B cell (primary cell): ENCODE measurements around the gene CRYBG2. TPM values are rescaled to one million over a fixed set of nuclear protein-coding genes. Genes with fewer than 3 reads are reported as not detected.

Experiments used
- ATAC-seq: fragments of 200-7000 bp; cut with Tn5 transposase; one replicate; pipeline ENCODE4 v1.10.0; 2021; ENCODE audit warnings: low read depth, mild to moderate bottlenecking, moderate number of reproducible peaks, moderate library complexity
- CTCF ChIA-PET: fragments of 350-600 bp; sonication (Branson Sonifier 250); formaldehyde crosslinking; loops from one replicate; lab custom pipeline; 2021; ENCODE audit warnings: antibody characterized with exemption, inconsistent platforms; lab: Charles Lee
- POLR2A ChIA-PET: fragments of 350-600 bp; sonication (Branson Sonifier 250); formaldehyde crosslinking; loops from one replicate; lab custom pipeline; 2021; ENCODE audit warnings: antibody characterized with exemption; lab: Charles Lee
- DNase-seq: peaks from one replicate; pipeline ENCODE4 v3.0.0; 2013
- H2AFZ ChIP-seq: 2 replicates; pipeline ENCODE4 v1.6.1; 2012; ENCODE audit warnings: mild to moderate bottlenecking, low read depth, low read length; ENCODE audit not compliant: insufficient read depth, poor library complexity, severe bottlenecking
- H3K27ac ChIP-seq, 2 donors: 1 replicate in 1 of 2; 2 replicates in 1 of 2; pipeline ENCODE4 v1.5.1; 2012 to 2013; ENCODE audit warnings: low read length in 2 of 2, mild to moderate bottlenecking in 2 of 2, moderate library complexity in 1 of 2
- H3K27me3 ChIP-seq, 4 experiments: fragments of 200-600 bp in 1 of 4; sonication (generic) in 1 of 4; replicated peaks in 1 of 4; 1 replicate in 2 of 4; 2 replicates in 2 of 4; pipeline versions ENCODE4 v1.6.1 to v1.7.0; 2013 to 2016; ENCODE audit warnings: low read length in 3 of 4, mild to moderate bottlenecking in 2 of 4, mixed read lengths in 1 of 4, moderate library complexity in 1 of 4; ENCODE audit not compliant: insufficient read depth in 4 of 4, control insufficient read depth in 3 of 4; ENCODE audit errors: control extremely low read depth in 1 of 4
- H3K36me3 ChIP-seq, 2 experiments: replicated peaks in 1 of 2; 1 replicate in 1 of 2; 2 replicates in 1 of 2; pipeline versions ENCODE4 v1.6.1 to v1.7.1; 2013; ENCODE audit warnings: low read length in 1 of 2; ENCODE audit not compliant: insufficient read depth in 2 of 2, control insufficient read depth in 1 of 2; ENCODE audit errors: control extremely low read depth in 1 of 2, extremely low read depth in 1 of 2
- H3K4me1 ChIP-seq, 2 donors: fragments of 200-600 bp in 1 of 2; sonication (generic) in 1 of 2; 1 replicate in 1 of 2; 2 replicates in 1 of 2; pipeline versions ENCODE4 v1.5.1 to v1.6.1; 2013 to 2017; ENCODE audit warnings: low read length in 2 of 2; ENCODE audit not compliant: control insufficient read depth in 2 of 2, insufficient read depth in 2 of 2
- H3K4me2 ChIP-seq: replicated peaks from 2 replicates; pipeline ENCODE3; 2012; ENCODE audit warnings: mild to moderate bottlenecking, low read depth, low read length; ENCODE audit not compliant: poor library complexity, severe bottlenecking
- H3K4me3 ChIP-seq, 5 experiments: fragments of 200-600 bp in 1 of 5; sonication (generic) in 1 of 5; 1 replicate in 3 of 5; 2 replicates in 2 of 5; pipeline versions ENCODE4 v1.5.1 to v1.7.0; 2011 to 2016; ENCODE audit warnings: low read length in 4 of 5, mild to moderate bottlenecking in 4 of 5, low read depth in 2 of 5, control low read depth in 1 of 5, moderate library complexity in 1 of 5; ENCODE audit not compliant: insufficient read depth in 1 of 5; ENCODE audit errors: control extremely low read depth in 1 of 5, extremely low read depth in 1 of 5
- H3K79me2 ChIP-seq: fragments of 200-600 bp; sonication (generic); one replicate; pipeline ENCODE4 v1.6.0; 2016; ENCODE audit warnings: low read length; ENCODE audit not compliant: control insufficient read depth, insufficient read depth
- H3K9ac ChIP-seq: fragments of 200-600 bp; sonication (generic); 2 replicates; pipeline ENCODE4 v1.6.1; 2017; ENCODE audit warnings: mild to moderate bottlenecking, low read length, moderate library complexity
- H3K9me3 ChIP-seq, 3 donors: one replicate each; pipeline versions ENCODE4 v1.6.1 to v1.7.1; 2013; ENCODE audit warnings: low read length in 2 of 3; ENCODE audit not compliant: control insufficient read depth in 2 of 3, insufficient read depth in 1 of 3; ENCODE audit errors: control extremely low read depth in 1 of 3
- H4K20me1 ChIP-seq: 2 replicates; pipeline ENCODE4 v1.6.0; 2012; ENCODE audit warnings: mild to moderate bottlenecking, low read length; ENCODE audit not compliant: insufficient read depth, control insufficient read depth, poor library complexity, severe bottlenecking
- H3K27ac Mint-ChIP-seq: one replicate; pipeline ENCODE4 v1.8.0; 2021; ENCODE audit warnings: mixed read lengths
- H3K27me3 Mint-ChIP-seq: one replicate; pipeline ENCODE4 v1.8.0; 2021; ENCODE audit warnings: mixed read lengths
- H3K4me1 Mint-ChIP-seq: one replicate; pipeline ENCODE4 v1.8.0; 2021; ENCODE audit warnings: mixed read lengths
- H3K4me3 Mint-ChIP-seq: one replicate; pipeline ENCODE4 v1.8.0; 2021; ENCODE audit warnings: mixed read lengths
- H3K9me3 Mint-ChIP-seq: one replicate; pipeline ENCODE4 v1.8.0; 2022; ENCODE audit warnings: mixed read lengths; ENCODE audit not compliant: insufficient read depth
- EZH2 ChIP-seq: IDR thresholded peaks from 2 replicates; pipeline ENCODE4 v1.6.1; 2012; ENCODE audit warnings: borderline replicate concordance, low read depth, mild to moderate bottlenecking, moderate library complexity, low read length; ENCODE audit not compliant: insufficient read depth, poor library complexity, severe bottlenecking
- WGBS: methylation state at CpG from one replicate; pipeline ENCODE4 v1.1.5; 2013; ENCODE audit warnings: missing lambda C conversion rate; ENCODE audit not compliant: insufficient coverage; 5-methylcytosine and 5-hydroxymethylcytosine counted together
- intact Hi-C: fragments of 100-400 bp; cut with micrococcal nuclease; formaldehyde crosslinking; loops from one replicate; pipeline ENCODE4 v1.10.0; 2022
- polyA plus RNA-seq: library from polyadenylated mRNA; depleted of rRNA; stranded (reverse); fragments of >200 nt; gene quantifications from 2 replicates; pipeline ENCODE4 v1.2.3, GENCODE V29; 2012
- total RNA-seq, 2 donors: library from RNA; stranded (reverse); fragments of 120-200 nt in 1 of 2; gene quantifications; 1 replicate in 1 of 2; 2 replicates in 1 of 2; pipeline versions ENCODE4 v1.2.3 to v1.2.4, GENCODE V29; 2013 to 2022
- TF ChIP-seq, protein P1 (sequence below): fragments of 200-600 bp; IDR thresholded peaks from one replicate; pipeline ENCODE4 v1.8.0; 2022; ENCODE audit warnings: antibody characterized with exemption, mild to moderate bottlenecking

CRYBG2 gene
- total and polyA plus RNA-seq, 2 donors (not counting 1 experiment from before 2014, with no cell fraction given) = 3.3 to 5.3 TPM

DNA sequence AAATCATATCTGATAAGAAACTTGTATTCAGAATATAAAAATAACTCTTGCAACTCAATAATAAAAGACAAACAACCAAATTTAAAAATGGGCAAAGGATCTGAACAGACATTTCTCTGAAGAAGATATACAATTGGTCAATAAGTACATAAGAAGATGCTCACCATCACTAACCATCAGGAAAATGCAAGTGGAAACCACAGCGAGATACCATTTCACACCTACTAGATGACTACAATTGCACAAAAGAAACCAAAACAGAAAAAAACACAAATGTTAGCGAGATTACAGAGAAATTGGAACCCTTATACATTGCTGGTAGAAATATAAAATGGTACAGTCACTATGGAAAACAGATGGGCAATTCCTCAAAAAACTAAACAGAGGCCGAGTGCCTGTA lies 30.1 kb upstream of the CRYBG2 start:
- Histone ChIP-seq H3K4me2 (no peak overlapping the region), H3K27me3 (peaks cover 0 to 3% (median 0%) of the 10 kb centered on the region in 4 experiments), H3K79me2 (no peaks in the 10 kb centered on the region), H3K4me3 (no peak overlapping the region), H3K36me3 (no peaks in the 10 kb centered on the region), H3K9ac (no peak overlapping the region), H2AFZ (no peak overlapping the region), H3K9me3 (no peaks in the 10 kb centered on the region), H3K27ac (no peak overlapping the region), H3K4me1 (no peaks in the 10 kb centered on the region), H4K20me1 (no peaks in the 10 kb centered on the region)
- Mint-ChIP-seq H3K4me3 (no peak overlapping the region), H3K4me1 (no peaks in the 10 kb centered on the region), H3K27me3 (peaks cover 16% of the 10 kb centered on the region), H3K9me3 (no peaks in the 10 kb centered on the region), H3K27ac (no peak overlapping the region)
- no peak for ATAC-seq
- ChIA-PET CTCF (no interaction called here), POLR2A (interaction anchor here (0.7 kb wide), 1 partner anchor 450 kb away, joined by 6 read pairs; no protein-coding TSS in a partner anchor)
- intact Hi-C loops = no loop called here
- WGBS = 100% methylated on average over 1 of the region's 3 CpGs
- no peak for DNase-seq
- TF ChIP-seq, protein P1, sequence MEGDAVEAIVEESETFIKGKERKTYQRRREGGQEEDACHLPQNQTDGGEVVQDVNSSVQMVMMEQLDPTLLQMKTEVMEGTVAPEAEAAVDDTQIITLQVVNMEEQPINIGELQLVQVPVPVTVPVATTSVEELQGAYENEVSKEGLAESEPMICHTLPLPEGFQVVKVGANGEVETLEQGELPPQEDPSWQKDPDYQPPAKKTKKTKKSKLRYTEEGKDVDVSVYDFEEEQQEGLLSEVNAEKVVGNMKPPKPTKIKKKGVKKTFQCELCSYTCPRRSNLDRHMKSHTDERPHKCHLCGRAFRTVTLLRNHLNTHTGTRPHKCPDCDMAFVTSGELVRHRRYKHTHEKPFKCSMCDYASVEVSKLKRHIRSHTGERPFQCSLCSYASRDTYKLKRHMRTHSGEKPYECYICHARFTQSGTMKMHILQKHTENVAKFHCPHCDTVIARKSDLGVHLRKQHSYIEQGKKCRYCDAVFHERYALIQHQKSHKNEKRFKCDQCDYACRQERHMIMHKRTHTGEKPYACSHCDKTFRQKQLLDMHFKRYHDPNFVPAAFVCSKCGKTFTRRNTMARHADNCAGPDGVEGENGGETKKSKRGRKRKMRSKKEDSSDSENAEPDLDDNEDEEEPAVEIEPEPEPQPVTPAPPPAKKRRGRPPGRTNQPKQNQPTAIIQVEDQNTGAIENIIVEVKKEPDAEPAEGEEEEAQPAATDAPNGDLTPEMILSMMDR = no peak
- no peak for TF ChIP-seq EZH2

DNA sequence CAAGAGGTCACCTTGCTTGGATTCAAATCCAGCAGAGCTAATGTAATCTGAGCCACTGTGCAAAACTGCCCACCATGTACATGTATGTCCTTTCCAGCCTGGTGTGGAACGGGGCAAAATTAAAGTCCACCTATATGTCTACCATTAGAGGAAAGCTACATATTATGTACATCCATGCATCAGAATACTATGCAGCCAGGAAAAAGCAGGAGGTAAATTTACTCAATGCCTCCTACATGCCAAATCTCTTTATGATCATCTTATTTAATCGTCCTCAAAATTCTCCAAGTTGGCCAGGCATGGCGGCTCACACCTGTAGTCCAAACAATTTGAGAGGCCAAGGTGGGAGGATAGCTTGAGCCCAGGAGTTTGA lies 24.9 kb upstream of the CRYBG2 start:
- Histone ChIP-seq H3K4me2 (peak overlapping the region; percentile 70), H3K27me3 (no peaks in the 10 kb centered on the region), H3K9ac (no peak overlapping the region), H3K4me1 (peaks cover 25 to 34% of the 10 kb centered on the region in 2 donors), H3K27ac (no peak overlapping the region), H4K20me1 (no peaks in the 10 kb centered on the region), H3K4me3 (no peak overlapping the region), H3K36me3 (no peaks in the 10 kb centered on the region), H3K79me2 (no peaks in the 10 kb centered on the region), H2AFZ (no peak overlapping the region), H3K9me3 (no peaks in the 10 kb centered on the region)
- TF ChIP-seq, protein P1 = no peak
- no peak for TF ChIP-seq EZH2
- ChIA-PET POLR2A (no interaction called here), CTCF (interaction anchor here (1.1 to 3.5 kb wide), 6 partner anchors 10 to 209 kb away, joined by 3 to 17 read pairs (median 8); partner anchors contain the start of gene ZNF593)
- ATAC-seq (no peak), DNase-seq (no peak)
- H3K27me3 Mint-ChIP-seq = no peaks in the 10 kb centered on the region
- peaks cover 2% of the 10 kb centered on the region for H3K9me3 Mint-ChIP-seq
- peaks cover 40% of the 10 kb centered on the region for H3K4me1 Mint-ChIP-seq
- 100% methylated on average over 1 of the region's 3 CpGs for WGBS
- peak overlapping the region; percentile 77 for H3K4me3 Mint-ChIP-seq
- intact Hi-C loops = no loop called here
- H3K27ac Mint-ChIP-seq = peak overlapping the region; percentile 93
